ENCODE data around the gene INHBA. TPM values are rescaled to one million over a fixed set of nuclear protein-coding genes. Genes with fewer than 3 reads are reported as not detected.

The INHBA gene
- total RNA-seq, 1 donor from 2014 or later: 0.16 TPM

GRCh38 chr7:41732843-41733306 lies 30.0 kb upstream of the INHBA start:
- intact Hi-C loops (cut with micrococcal nuclease): loop anchor here (1.0 kb wide), 2 partner anchors 148 to 1404 kb away; no protein-coding TSS in a partner anchor
- Mint-ChIP-seq H3K36me3 (ENCODE audit: low read depth) (no peaks in the 10 kb centered on the region), H3K4me3 (no peak overlapping the region), H3K4me1 (peaks cover 15% of the 10 kb centered on the region), H3K27ac (no peak overlapping the region), H3K27me3 (no peaks in the 10 kb centered on the region), H3K9me3 (no peaks in the 10 kb centered on the region)
- no peak for TF ChIP-seq CTCF (IDR thresholded peaks at IDR 0.05)
- DNase-seq (no peak), ATAC-seq (ENCODE audit: low read depth) (no peak)
- CTCF ChIA-PET: no interaction called here
- POLR2A ChIA-PET: interaction anchor here (0.7 kb wide), 1 partner anchor 960 kb away, joined by 4 read pairs; no protein-coding TSS in a partner anchor

- ATAC-seq (ENCODE audit: low read depth) (no peak), DNase-seq (no peak)
- H3K27ac Mint-ChIP-seq: no peak overlapping the region
- H3K27me3 Mint-ChIP-seq: no peaks in the 10 kb centered on the region
- peaks cover 15% of the 10 kb centered on the region for H3K4me1 Mint-ChIP-seq
- no peak for TF ChIP-seq CTCF (IDR thresholded peaks at IDR 0.05)
- H3K36me3 Mint-ChIP-seq (ENCODE audit: low read depth): no peaks in the 10 kb centered on the region
- intact Hi-C loops (cut with micrococcal nuclease): loop anchor here (1.0 kb wide), 2 partner anchors 149 to 1403 kb away; no protein-coding TSS in a partner anchor
- H3K9me3 Mint-ChIP-seq: no peaks in the 10 kb centered on the region
- CTCF ChIA-PET: no interaction called here
- H3K4me3 Mint-ChIP-seq: no peak overlapping the region
- POLR2A ChIA-PET: interaction anchor here (0.7 kb wide), 1 partner anchor 960 kb away, joined by 4 read pairs; no protein-coding TSS in a partner anchor
Measured at GRCh38 chr7:41732436-41732785, 29.5 kb upstream of the INHBA start.

GRCh38 chr7:41731493-41732435 lies 28.9 kb upstream of the INHBA start:
- ChIA-PET CTCF (no interaction called here), POLR2A (no interaction called here)
- Mint-ChIP-seq H3K4me1 (peaks cover 15% of the 10 kb centered on the region), H3K4me3 (peak overlapping the region; percentile 17), H3K36me3 (ENCODE audit: low read depth) (no peaks in the 10 kb centered on the region), H3K9me3 (no peaks in the 10 kb centered on the region), H3K27me3 (no peaks in the 10 kb centered on the region), H3K27ac (no peak overlapping the region)
- no peak for DNase-seq
- peak; percentile 25 for ATAC-seq (ENCODE audit: low read depth)
- intact Hi-C loops (cut with micrococcal nuclease): loop anchor here (1.0 kb wide), 2 partner anchors 150 to 1402 kb away; no protein-coding TSS in a partner anchor
- no peak for TF ChIP-seq CTCF (IDR thresholded peaks at IDR 0.05)

- POLR2A ChIA-PET: interaction anchor here (0.6 kb wide), 1 partner anchor 1788 kb away, joined by 6 read pairs; no protein-coding TSS in a partner anchor
- Mint-ChIP-seq H3K27me3 (no peaks in the 10 kb centered on the region), H3K9me3 (no peaks in the 10 kb centered on the region), H3K4me3 (no peak overlapping the region), H3K36me3 (ENCODE audit: low read depth) (no peaks in the 10 kb centered on the region), H3K27ac (no peak overlapping the region), H3K4me1 (peaks cover 15% of the 10 kb centered on the region)
- TF ChIP-seq CTCF (IDR thresholded peaks at IDR 0.05): no peak
- no peak for ATAC-seq (ENCODE audit: low read depth)
- DNase-seq: no peak
- CTCF ChIA-PET: no interaction called here
- intact Hi-C loops (cut with micrococcal nuclease): no loop called here
Measured at GRCh38 chr7:41730668-41731067, 27.8 kb upstream of the INHBA start.

- Mint-ChIP-seq H3K36me3 (ENCODE audit: low read depth) (no peaks in the 10 kb centered on the region), H3K27ac (no peak overlapping the region), H3K9me3 (no peaks in the 10 kb centered on the region), H3K27me3 (no peaks in the 10 kb centered on the region), H3K4me1 (peaks cover 15% of the 10 kb centered on the region), H3K4me3 (no peak overlapping the region)
- intact Hi-C loops (cut with micrococcal nuclease): no loop called here
- CTCF ChIA-PET: no interaction called here
- no peak for TF ChIP-seq CTCF (IDR thresholded peaks at IDR 0.05)
- POLR2A ChIA-PET: no interaction called here
- ATAC-seq (ENCODE audit: low read depth) (no peak), DNase-seq (no peak)
Measured at GRCh38 chr7:41730161-41730560, 27.3 kb upstream of the INHBA start.

Data from activated B cell treated with CpG ODN at 0.5 μM for 24 hours (primary cell).